Naive B cell (primary cell): ENCODE data around the gene UFD1. TPM values are rescaled to one million over a fixed set of nuclear protein-coding genes. Genes with fewer than 3 reads are reported as not detected.

Source experiments
- ATAC-seq, 2 donors: fragments of 150-1000 bp; cut with Tn5 transposase; 2 replicates each; pipeline ENCODE4 v1.10.0; 2021; ENCODE audit warnings: low read depth in 2 of 2, mild to moderate bottlenecking in 2 of 2, moderate library complexity in 2 of 2
- DNase-seq: peaks from one replicate; pipeline ENCODE4 v3.0.0; 2022
- H3K27ac Mint-ChIP-seq, 6 donors: one replicate each; pipeline ENCODE4 v1.8.0; 2020 to 2022; ENCODE audit warnings: mild to moderate bottlenecking in 6 of 6, mixed read lengths in 6 of 6, moderate library complexity in 5 of 6, inconsistent platforms in 2 of 6
- H3K27me3 Mint-ChIP-seq, 3 donors: one replicate each; pipeline ENCODE4 v1.8.0; 2021 to 2022; ENCODE audit warnings: mixed read lengths in 3 of 3, mild to moderate bottlenecking in 1 of 3
- H3K36me3 Mint-ChIP-seq, 2 donors: one replicate each; pipeline ENCODE4 v1.8.0; 2020 to 2022; ENCODE audit warnings: mixed read lengths in 2 of 2, inconsistent platforms in 1 of 2, mild to moderate bottlenecking in 1 of 2
- H3K4me1 Mint-ChIP-seq, 3 donors: one replicate each; pipeline ENCODE4 v1.8.0; 2020 to 2022; ENCODE audit warnings: mixed read lengths in 3 of 3, inconsistent platforms in 1 of 3, mild to moderate bottlenecking in 1 of 3, moderate library complexity in 1 of 3
- H3K4me3 Mint-ChIP-seq, 8 donors: one replicate each; pipeline ENCODE4 v1.8.0; 2020 to 2022; ENCODE audit warnings: mild to moderate bottlenecking in 8 of 8, mixed read lengths in 8 of 8, moderate library complexity in 8 of 8, inconsistent platforms in 2 of 8
- H3K9me3 Mint-ChIP-seq, 7 donors: one replicate each; pipeline ENCODE4 v1.8.0; 2020 to 2022; ENCODE audit warnings: mixed read lengths in 7 of 7, mild to moderate bottlenecking in 5 of 7, inconsistent platforms in 2 of 7, moderate library complexity in 1 of 7
- polyA plus RNA-seq, 6 donors: library from polyadenylated mRNA; unstranded; fragments of 300-500 nt; fragmentation: Illumina TruSeq; gene quantifications; one replicate each; pipeline ENCODE4 v1.2.3, GENCODE V29; 2021; ENCODE audit warnings: low read depth in 6 of 6

UFD1 gene
- polyA plus RNA-seq, 6 donors from 2014 or later = 55.0 to 107 (median 61.8) TPM

DNA sequence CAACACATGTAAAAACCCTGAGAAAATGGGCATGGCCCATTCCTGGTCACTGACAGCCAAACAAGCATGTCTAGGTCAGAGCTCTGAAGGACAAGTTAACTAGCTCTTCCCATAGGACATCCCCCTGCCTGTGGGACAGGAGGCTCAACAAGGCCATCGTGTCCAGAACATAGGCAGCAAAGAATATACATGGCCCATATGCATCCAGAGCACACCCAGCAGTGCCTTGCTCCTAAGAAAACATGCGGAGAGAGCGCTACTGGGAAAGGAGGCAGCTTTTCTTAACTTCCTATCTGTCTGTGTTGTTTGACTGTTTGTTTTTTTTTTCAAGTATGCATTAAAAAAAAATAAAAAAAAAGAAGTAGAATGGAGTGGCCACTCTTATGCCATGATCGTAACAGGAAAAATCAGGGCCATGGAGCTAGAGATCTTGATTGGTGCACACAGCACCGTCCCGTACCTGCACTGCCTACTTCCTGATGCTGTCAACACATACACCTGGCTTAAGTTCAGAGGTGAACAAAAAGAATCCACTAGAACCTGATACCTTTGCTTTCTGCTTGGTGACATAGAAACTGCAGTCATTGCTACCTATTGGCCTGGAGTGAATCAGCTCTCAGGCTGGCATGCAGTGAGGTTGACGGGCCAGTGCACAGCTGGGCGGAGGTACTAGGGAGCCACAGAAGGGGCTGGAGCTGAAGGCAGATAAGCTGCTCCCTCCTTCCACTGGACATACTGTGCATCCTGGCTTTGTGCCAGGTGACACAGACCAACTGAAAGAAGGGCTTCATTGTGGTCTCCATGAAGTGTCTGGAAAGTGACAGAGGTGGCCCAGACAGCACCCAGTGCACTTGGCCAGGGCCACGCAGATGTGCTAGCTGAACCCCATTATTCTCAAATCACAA, 11.9 kb downstream of the UFD1 start:
- no peak overlapping the region for H3K4me3 Mint-ChIP-seq
- peaks cover 20 to 53% of the 10 kb centered on the region in 2 donors for H3K36me3 Mint-ChIP-seq
- H3K4me1 Mint-ChIP-seq = peaks cover 2 to 14% (median 5%) of the 10 kb centered on the region in 3 donors
- DNase-seq = no peak
- H3K27me3 Mint-ChIP-seq = no peaks in the 10 kb centered on the region
- no peak for ATAC-seq
- no peaks in the 10 kb centered on the region for H3K9me3 Mint-ChIP-seq
- peak overlapping the region in 1 of 6 donors; percentile 7 for H3K27ac Mint-ChIP-seq

DNA sequence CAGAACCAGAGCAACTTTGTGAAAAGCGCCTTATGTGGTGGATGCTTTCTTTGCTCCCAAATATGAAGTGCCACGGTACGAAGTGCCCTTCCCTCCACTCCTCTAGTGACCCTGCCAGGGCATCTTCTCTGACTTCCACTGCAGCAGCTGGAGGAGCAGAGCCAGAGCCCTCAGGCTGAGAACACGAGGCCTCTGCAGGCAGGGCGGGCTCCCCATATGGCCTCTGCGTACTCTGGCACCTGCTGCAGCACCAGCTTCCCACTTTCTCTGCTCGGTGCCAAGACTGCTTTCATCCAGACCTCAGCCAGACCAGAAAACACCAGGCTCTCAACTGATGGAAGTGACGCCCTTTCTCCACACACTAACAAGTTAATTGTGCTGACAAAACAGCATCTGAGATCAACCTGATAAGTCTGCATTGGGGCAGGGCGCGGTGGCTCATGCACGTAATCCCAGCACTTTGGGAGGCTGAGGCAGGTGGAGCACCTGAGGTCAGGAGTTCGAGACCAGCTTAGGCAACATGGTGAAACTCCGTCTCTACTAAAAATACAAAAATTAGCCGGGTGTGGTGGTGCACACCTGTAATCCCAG, 12.8 kb downstream of the UFD1 start:
- ATAC-seq = no peak
- DNase-seq = no peak
- H3K4me1 Mint-ChIP-seq = peaks cover 0 to 11% (median 5%) of the 10 kb centered on the region in 3 donors
- no peaks in the 10 kb centered on the region for H3K27me3 Mint-ChIP-seq
- H3K36me3 Mint-ChIP-seq = peaks cover 20 to 44% of the 10 kb centered on the region in 2 donors
- H3K27ac Mint-ChIP-seq = no peak overlapping the region
- H3K4me3 Mint-ChIP-seq = no peak overlapping the region
- no peaks in the 10 kb centered on the region for H3K9me3 Mint-ChIP-seq

DNA sequence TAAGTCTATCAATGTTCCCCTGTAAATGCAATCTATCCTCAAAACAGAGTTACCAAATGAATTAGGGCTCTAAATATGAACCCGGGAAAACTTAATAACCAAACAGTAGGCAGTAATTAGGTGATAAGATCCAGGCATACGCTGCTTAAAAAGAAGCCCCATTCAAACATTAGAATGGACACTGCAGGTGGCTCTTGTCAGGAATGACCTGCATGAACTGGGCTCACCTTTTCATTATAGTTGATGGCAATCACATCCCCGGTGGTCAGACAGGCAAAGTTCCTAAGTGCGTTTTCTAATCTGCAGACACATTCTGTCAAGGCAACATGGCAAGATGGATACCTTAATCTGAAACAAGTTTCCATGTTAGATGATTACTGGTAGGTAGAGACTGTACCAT, 14.0 kb downstream of the UFD1 start:
- Mint-ChIP-seq H3K27me3 (no peaks in the 10 kb centered on the region), H3K9me3 (no peaks in the 10 kb centered on the region), H3K4me1 (peaks cover 0 to 10% (median 5%) of the 10 kb centered on the region in 3 donors), H3K4me3 (no peak overlapping the region), H3K36me3 (peaks cover 20 to 41% of the 10 kb centered on the region in 2 donors), H3K27ac (no peak overlapping the region)
- ATAC-seq (no peak), DNase-seq (no peak)

DNA sequence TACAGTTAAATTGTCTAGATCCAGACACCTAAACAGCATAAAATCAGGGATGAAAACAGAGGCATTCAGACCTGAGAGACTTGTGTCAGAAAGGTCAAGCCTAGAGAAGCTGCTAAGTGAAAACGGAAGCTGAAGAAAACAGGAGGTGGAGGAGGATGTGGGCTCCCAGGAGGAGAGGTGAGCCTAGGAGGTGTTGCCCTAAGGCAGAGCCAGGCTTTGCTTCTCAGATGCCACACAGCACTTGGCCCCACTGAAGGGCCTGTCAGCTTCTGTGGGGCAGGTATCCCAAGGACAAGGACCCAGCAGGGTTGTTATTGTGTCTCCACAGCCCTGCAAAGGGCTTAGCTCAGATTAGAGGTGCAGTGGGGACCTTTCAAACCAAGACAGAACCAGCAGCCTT, 14.4 kb downstream of the UFD1 start:
- Mint-ChIP-seq H3K4me1 (peaks cover 0 to 6% (median 5%) of the 10 kb centered on the region in 3 donors), H3K36me3 (peaks cover 20 to 41% of the 10 kb centered on the region in 2 donors), H3K27ac (no peak overlapping the region), H3K9me3 (no peaks in the 10 kb centered on the region), H3K27me3 (no peaks in the 10 kb centered on the region), H3K4me3 (no peak overlapping the region)
- DNase-seq = no peak
- no peak for ATAC-seq

DNA sequence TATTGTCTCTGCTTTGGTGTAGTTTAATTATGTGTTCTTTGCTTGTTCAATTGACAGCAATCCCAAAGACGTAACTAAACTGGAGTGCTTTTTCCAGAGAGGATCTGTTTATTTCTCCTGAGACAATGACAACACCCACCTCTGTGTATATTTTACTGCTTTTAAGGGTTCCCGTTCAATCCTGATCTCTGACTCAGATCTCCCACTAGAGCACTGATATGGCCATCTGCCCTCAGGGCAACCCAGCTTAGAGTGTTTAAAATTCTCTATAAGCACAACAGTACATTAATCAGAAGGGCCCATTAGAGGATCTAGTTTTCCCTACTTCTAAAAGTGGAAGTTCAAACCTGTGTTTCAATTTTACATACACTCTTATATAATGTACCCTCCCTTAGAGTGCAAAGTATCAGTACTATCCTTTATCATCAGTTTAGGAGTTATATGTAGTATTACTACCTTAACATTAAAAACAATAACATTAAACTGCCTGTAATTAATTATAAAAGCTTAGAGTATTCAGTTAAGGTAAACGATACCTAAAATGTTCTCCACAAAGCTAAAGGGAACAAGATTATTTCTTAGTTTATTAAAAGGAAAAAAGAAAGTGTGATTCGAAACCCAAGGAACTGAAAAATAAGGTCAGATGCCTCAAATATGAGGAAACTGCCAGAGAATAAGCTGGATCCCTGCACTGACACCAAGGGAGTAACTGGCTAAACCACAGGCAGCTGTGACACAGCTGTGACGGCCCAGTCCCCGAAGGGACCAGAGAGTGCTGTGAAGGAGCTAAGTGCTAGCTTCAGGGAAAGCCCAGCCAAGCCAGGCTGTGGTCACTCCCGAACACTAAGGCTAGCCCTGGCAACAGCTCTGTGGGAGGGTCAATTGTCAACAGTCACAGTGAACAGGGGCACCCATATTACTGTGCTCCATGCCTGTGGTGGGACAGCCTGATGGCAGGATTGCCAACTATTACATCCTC, 15.2 kb downstream of the UFD1 start:
- DNase-seq (no peak), ATAC-seq (no peak)
- Mint-ChIP-seq H3K9me3 (no peaks in the 10 kb centered on the region), H3K27me3 (no peaks in the 10 kb centered on the region), H3K4me3 (no peak overlapping the region), H3K36me3 (peaks cover 20 to 36% of the 10 kb centered on the region in 2 donors), H3K27ac (no peak overlapping the region), H3K4me1 (peaks cover 0 to 5% (median under 1%) of the 10 kb centered on the region in 3 donors)

DNA sequence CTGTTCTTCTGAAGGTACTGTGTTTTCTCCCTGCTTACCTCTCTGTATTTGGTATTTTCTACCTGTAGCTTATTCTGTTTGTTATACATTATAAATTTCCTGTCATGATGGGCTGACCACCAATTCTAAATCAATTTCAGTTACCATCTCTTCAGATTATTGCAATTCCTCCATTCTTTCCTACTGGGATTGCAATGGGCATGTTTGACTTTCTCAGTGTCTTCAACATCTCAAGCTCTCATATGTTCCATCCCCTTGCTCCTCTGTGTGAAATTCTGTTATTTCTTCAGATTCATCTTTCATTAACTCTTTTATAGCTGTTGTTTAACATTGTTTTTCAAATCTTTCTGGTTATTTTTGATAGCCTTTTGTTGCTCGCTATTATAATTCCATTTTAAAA, 16.0 kb downstream of the UFD1 start:
- H3K27me3 Mint-ChIP-seq = no peaks in the 10 kb centered on the region

DNA sequence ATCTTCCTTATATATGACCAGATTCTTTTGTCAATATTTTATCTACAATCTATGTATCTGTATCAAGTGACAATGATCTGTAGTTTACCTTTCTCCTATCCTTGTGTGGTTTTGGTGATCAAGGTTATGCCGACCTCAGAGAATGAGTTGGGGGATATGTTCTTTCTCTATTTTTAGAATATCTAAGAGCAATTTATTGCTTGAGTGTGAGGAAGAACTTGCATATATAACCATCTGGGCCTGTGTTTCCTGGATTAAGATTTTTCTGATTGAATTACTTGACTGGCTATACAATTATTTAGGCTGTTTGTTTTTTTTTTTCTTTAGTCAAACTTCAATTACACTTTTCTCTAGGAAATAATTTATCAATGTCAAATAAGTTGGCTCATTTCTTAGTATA, 17.5 kb downstream of the UFD1 start:
- H3K36me3 Mint-ChIP-seq = peaks cover 14 to 21% of the 10 kb centered on the region in 2 donors
- H3K27ac Mint-ChIP-seq = no peak overlapping the region
- ATAC-seq = no peak
- no peak overlapping the region for H3K4me3 Mint-ChIP-seq
- DNase-seq = no peak
- H3K27me3 Mint-ChIP-seq = no peaks in the 10 kb centered on the region
- no peaks in the 10 kb centered on the region for H3K9me3 Mint-ChIP-seq
- H3K4me1 Mint-ChIP-seq = no peaks in the 10 kb centered on the region

More for the DNA sequence above, 16.0 kb downstream of the UFD1 start:
- no peaks in the 10 kb centered on the region for H3K4me1 Mint-ChIP-seq
- H3K9me3 Mint-ChIP-seq = no peaks in the 10 kb centered on the region
- no peak for ATAC-seq
- peak overlapping the region in 1 of 6 donors; percentile 61 for H3K27ac Mint-ChIP-seq
- peaks cover 18 to 29% of the 10 kb centered on the region in 2 donors for H3K36me3 Mint-ChIP-seq
- no peak for DNase-seq
- no peak overlapping the region for H3K4me3 Mint-ChIP-seq

DNA sequence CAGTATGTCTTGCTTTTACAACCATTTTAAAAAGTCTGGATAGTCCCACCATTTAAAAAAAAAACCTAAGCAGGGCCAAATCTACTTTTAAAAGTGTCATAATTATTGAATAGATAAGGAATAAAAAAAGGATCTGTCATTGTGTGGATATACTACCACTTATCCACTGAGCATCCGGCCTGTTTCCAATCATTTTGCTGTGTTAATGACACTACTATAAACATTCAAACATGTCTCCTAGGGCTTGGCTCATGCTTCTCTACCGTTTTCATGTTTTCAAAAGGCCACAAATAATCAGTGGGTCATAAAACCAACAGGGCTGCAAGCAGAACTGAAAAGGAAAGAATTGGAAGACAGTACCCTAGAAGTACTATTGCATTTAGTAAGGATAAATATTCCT, 19.0 kb downstream of the UFD1 start:
- no peaks in the 10 kb centered on the region for H3K27me3 Mint-ChIP-seq
- H3K9me3 Mint-ChIP-seq = no peaks in the 10 kb centered on the region
- H3K27ac Mint-ChIP-seq = peak overlapping the region in 1 of 6 donors; percentile 58
- ATAC-seq (no peak), DNase-seq (no peak)
- H3K36me3 Mint-ChIP-seq = peaks cover 15 to 21% of the 10 kb centered on the region in 2 donors
- H3K4me3 Mint-ChIP-seq = no peak overlapping the region
- H3K4me1 Mint-ChIP-seq = peaks cover 0 to 3% (median 0%) of the 10 kb centered on the region in 3 donors

DNA sequence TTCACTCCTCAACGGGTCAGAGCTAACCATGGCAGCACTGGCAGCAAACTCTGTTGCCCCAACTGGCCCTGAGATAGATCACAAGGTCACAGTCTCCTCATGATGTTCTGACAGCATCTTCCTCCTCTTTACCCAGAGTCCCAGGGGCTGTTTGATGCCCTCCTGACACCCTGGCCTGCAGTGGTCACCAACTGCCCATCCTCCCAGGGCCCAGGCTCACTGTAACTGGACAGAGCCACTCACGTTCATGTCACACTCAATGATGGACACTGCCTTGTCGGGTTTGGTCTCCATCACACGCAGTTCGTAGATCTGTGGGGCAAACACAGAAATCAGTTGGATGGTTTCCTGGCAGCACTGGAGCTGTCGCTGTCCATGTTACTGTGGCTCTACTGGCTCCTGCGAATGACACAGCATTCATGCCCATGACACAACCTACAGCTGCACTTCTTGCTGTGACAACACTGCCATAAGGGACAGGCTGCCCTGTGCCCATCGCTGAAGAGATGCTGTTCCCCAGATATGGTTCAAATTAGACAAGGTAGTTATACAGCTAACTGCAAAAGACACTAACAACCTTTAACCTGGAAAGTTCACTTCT, 21.1 kb downstream of the UFD1 start:
- Mint-ChIP-seq H3K9me3 (no peaks in the 10 kb centered on the region), H3K4me1 (peaks cover 0 to 3% (median 0%) of the 10 kb centered on the region in 3 donors), H3K4me3 (no peak overlapping the region), H3K27ac (no peak overlapping the region), H3K27me3 (no peaks in the 10 kb centered on the region), H3K36me3 (peaks cover 18 to 20% of the 10 kb centered on the region in 2 donors)
- DNase-seq = no peak
- ATAC-seq = no peak

DNA sequence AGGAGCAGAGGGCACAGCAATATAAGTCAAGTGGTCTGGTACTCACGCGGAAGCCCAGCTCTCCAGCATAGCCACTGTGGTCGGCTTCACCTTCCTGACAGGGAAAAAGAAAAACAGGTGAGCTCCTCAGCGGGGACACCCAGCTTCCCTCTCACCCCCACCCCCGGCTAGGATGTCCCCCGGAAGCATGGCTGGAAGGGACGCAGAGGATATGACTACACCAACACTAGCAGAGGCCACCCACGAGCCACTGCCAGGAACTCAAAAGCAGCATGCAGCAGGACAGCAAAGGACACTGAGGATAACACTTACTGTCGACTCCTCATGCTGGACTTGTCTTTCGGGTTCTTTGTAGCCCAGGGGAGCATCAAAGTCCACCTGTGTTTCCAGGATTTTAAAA, 22.5 kb downstream of the UFD1 start:
- H3K27ac Mint-ChIP-seq = no peak overlapping the region
- no peak for ATAC-seq
- peaks cover 15 to 16% of the 10 kb centered on the region in 2 donors for H3K36me3 Mint-ChIP-seq

DNA sequence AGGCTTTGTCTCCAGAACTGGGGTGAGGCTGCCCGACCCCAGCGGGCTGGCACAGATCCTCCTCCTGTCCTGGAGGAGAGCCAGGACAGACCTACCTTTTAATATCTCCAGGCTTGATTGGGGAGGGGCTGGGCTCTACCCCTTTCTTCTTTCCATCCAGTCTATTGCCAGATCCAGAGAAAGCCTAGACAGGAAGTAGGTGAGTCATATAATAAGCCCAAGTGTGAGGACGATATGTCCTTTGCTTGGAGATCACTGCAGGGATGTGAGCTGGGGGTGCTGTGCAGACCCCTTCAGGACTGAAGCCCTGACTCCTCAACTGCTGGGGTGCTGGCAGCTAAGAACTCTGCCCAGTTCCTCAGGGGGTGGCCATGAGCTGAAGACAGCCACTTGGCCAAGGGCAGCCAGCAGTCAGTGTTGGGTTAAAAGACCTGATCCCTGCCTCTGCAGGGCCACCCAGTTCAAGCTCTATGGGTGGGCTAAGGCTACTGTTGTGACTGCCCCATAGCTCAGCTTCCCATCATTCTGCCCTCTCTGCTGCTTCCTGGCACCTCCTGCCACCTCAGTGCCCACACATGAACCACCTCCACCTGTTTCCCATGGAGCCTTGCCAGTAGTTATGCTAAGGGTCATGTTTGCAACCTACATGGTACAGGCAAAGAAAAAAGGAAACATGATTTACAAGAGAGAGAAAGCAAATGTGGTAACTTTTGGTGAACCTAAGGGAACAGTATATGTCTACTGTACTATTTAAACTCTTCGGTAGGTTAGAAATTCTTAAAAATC, 23.2 kb downstream of the UFD1 start:
- Mint-ChIP-seq H3K27me3 (no peaks in the 10 kb centered on the region), H3K9me3 (no peaks in the 10 kb centered on the region), H3K4me3 (no peak overlapping the region), H3K27ac (peak overlapping the region in 1 of 6 donors; percentile 67), H3K36me3 (peaks cover 15 to 16% of the 10 kb centered on the region in 2 donors), H3K4me1 (peaks cover 0 to 5% (median 3%) of the 10 kb centered on the region in 3 donors)
- ATAC-seq (no peak), DNase-seq (no peak)

More for the DNA sequence above, 22.5 kb downstream of the UFD1 start:
- Mint-ChIP-seq H3K9me3 (no peaks in the 10 kb centered on the region), H3K4me3 (peak overlapping the region in 1 of 8 donors; percentile 35), H3K27me3 (no peaks in the 10 kb centered on the region), H3K4me1 (peaks cover 0 to 4% (median 3%) of the 10 kb centered on the region in 3 donors)
- DNase-seq = no peak

DNA sequence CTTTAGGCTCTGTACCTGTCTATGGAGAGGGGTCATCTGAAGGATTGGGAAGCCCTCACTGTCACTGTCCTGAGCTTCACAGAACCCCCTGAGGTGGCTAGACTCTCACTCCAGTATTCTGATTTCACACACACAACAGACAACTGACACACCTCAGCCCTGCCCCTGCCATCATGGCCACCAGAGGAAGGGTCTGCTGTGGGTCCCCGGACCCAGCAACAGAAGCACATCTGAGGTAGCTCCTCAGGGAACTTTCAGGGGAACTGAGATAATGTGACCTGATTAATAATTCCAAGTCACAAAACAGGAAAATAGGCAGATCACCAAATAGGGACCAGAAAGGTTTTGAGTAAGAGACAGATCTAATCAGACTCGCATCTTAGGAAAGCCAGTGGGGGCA, 24.0 kb downstream of the UFD1 start:
- H3K27ac Mint-ChIP-seq = peak overlapping the region in 1 of 6 donors; percentile 67
- H3K4me1 Mint-ChIP-seq = peaks cover 0 to 5% (median 3%) of the 10 kb centered on the region in 3 donors
- H3K36me3 Mint-ChIP-seq = peaks cover 15 to 16% of the 10 kb centered on the region in 2 donors
- no peaks in the 10 kb centered on the region for H3K27me3 Mint-ChIP-seq
- no peak overlapping the region for H3K4me3 Mint-ChIP-seq
- ATAC-seq (no peak), DNase-seq (no peak)
- no peaks in the 10 kb centered on the region for H3K9me3 Mint-ChIP-seq
